ENCODE data around the gene MEX3C.

MEX3C gene

GRCh38 chr18:51197661-51198424 lies at the start of gene MEX3C:
Gene MEX3C, minus strand, starts transcription at chr18:51197681. Its CDS starts 361 bp downstream, at chr18:51197320.
- peak; percentile 98 to 99 for DNase-seq (ENCODE audit: low read depth in 2 of 2)

GRCh38 chr18:51241226-51241625 lies 43.7 kb upstream of the MEX3C start:
- no peak for DNase-seq (ENCODE audit: low read depth in 2 of 2)

GRCh38 chr18:51236225-51236624 lies 38.7 kb upstream of the MEX3C start:
- DNase-seq (ENCODE audit: low read depth in 2 of 2), result no peak

- DNase-seq (ENCODE audit: low read depth in 2 of 2), result no peak
These were observed 37.7 kb upstream of the MEX3C start for GRCh38 chr18:51235009-51235789.

GRCh38 chr18:51234117-51235008 lies 36.9 kb upstream of the MEX3C start:
- no peak for DNase-seq (ENCODE audit: low read depth in 2 of 2)

- DNase-seq (ENCODE audit: low read depth in 2 of 2), result no peak
These were observed 31.8 kb upstream of the MEX3C start for GRCh38 chr18:51229328-51229727.

GRCh38 chr18:51227660-51228059 lies 30.2 kb upstream of the MEX3C start:
- no peak for DNase-seq (ENCODE audit: low read depth in 2 of 2)

- DNase-seq (ENCODE audit: low read depth in 2 of 2), result no peak
These were observed 29.3 kb upstream of the MEX3C start for GRCh38 chr18:51226587-51227350.

- DNase-seq (ENCODE audit: low read depth in 2 of 2), result no peak
These were observed 28.6 kb upstream of the MEX3C start for GRCh38 chr18:51226068-51226467.

- no peak for DNase-seq (ENCODE audit: low read depth in 2 of 2)
These were observed 15.1 kb upstream of the MEX3C start for GRCh38 chr18:51212606-51213005.

- DNase-seq (ENCODE audit: low read depth in 2 of 2), result peak in 1 of 2 donors; percentile 17
These were observed 14.1 kb upstream of the MEX3C start for GRCh38 chr18:51211552-51211951.

- DNase-seq (ENCODE audit: low read depth in 2 of 2), result peak; percentile 5 to 14
These were observed 445 bp downstream of the MEX3C start for GRCh38 chr18:51196811-51197660.

- peak; percentile 27 to 50 for DNase-seq (ENCODE audit: low read depth in 2 of 2)
These were observed 1.2 kb downstream of the MEX3C start for GRCh38 chr18:51196118-51196810.

GRCh38 chr18:51195451-51196117 lies 1.9 kb downstream of the MEX3C start:
- peak in 1 of 2 donors; percentile 7 for DNase-seq (ENCODE audit: low read depth in 2 of 2)

- DNase-seq (ENCODE audit: low read depth in 2 of 2), result no peak
These were observed 2.4 kb downstream of the MEX3C start for GRCh38 chr18:51195086-51195450.

- no peak for DNase-seq (ENCODE audit: low read depth in 2 of 2)
These were observed 2.9 kb downstream of the MEX3C start for GRCh38 chr18:51194604-51195003.

GRCh38 chr18:51193621-51194287 lies 3.7 kb downstream of the MEX3C start:
- no peak for DNase-seq (ENCODE audit: low read depth in 2 of 2)

- no peak for DNase-seq (ENCODE audit: low read depth in 2 of 2)
These were observed 4.8 kb downstream of the MEX3C start for GRCh38 chr18:51192696-51193095.

GRCh38 chr18:51192026-51192425 lies 5.5 kb downstream of the MEX3C start:
- no peak for DNase-seq (ENCODE audit: low read depth in 2 of 2)

All from stimulated activated CD8-positive, alpha-beta memory T cell treated with anti-CD3 and anti-CD28 coated beads, Interleukin-15, amount 100 ng/mL, for 4 hours (primary cell).